ENCODE measurements around the gene HSPB6. TPM values are rescaled to one million over a fixed set of nuclear protein-coding genes. Genes with fewer than 3 reads are reported as not detected.

The HSPB6 gene
- total and polyA plus RNA-seq, 8 donors: 3.4 to 59.8 (median 14.8) TPM

- H3K27ac ChIP-seq: peak overlapping the region; percentile 65 to 85 (median 76)
- TF ChIP-seq, protein P1, sequence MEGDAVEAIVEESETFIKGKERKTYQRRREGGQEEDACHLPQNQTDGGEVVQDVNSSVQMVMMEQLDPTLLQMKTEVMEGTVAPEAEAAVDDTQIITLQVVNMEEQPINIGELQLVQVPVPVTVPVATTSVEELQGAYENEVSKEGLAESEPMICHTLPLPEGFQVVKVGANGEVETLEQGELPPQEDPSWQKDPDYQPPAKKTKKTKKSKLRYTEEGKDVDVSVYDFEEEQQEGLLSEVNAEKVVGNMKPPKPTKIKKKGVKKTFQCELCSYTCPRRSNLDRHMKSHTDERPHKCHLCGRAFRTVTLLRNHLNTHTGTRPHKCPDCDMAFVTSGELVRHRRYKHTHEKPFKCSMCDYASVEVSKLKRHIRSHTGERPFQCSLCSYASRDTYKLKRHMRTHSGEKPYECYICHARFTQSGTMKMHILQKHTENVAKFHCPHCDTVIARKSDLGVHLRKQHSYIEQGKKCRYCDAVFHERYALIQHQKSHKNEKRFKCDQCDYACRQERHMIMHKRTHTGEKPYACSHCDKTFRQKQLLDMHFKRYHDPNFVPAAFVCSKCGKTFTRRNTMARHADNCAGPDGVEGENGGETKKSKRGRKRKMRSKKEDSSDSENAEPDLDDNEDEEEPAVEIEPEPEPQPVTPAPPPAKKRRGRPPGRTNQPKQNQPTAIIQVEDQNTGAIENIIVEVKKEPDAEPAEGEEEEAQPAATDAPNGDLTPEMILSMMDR (IDR thresholded peaks at IDR 0.05): no peak
- FAIRE-seq (no peak), DNase-seq (peak in 5 of 6 donors; percentile 61 to 91 (median 79)), ATAC-seq (peak; percentile 30 to 61 (median 54))
- peaks cover 6 to 15% (median 8%) of the 10 kb centered on the region in 3 donors for H3K4me1 ChIP-seq
- no peaks in the 10 kb centered on the region for H3K27me3 ChIP-seq
- intact Hi-C loops (cut with DNase I): loop anchor here in 1 of 3 donors (2.0 kb wide), 1 partner anchor 21 kb away; no protein-coding TSS in a partner anchor
- H3K4me3 ChIP-seq: peak overlapping the region; percentile 76 to 92 (median 84)
- 2% methylated on average over 52 of the region's 52 CpGs for WGBS, 2 donors
- no peaks in the 10 kb centered on the region for H3K36me3 ChIP-seq
- H3K9me3 ChIP-seq: no peaks in the 10 kb centered on the region
Measured at GRCh38 chr19:35715981-35716800, 40.6 kb downstream of the HSPB6 start.

DNA sequence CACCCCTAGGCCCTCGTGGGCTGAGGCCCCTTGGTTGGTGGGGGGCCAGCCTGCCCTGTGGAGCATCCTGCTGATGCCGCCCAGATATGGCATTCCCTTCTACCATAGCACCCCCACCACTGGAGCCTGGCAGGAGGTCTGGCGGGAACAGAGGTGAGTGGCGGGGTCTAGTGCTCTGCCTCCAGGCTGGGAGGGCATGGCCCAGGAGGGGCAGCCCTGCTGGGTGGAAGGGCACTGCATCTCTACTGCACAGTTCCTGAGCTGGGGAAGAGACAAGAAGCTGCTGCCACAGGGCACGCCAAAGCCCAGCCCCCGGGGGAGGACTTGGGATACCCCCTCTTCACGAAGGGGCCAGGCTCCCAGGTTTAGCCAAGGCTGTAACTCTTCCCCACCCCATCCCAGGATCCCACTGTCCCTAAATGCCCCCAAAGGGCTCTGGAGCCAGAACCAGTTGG, 41.4 kb downstream of the HSPB6 start:
- Histone ChIP-seq H3K9me3 (no peaks in the 10 kb centered on the region), H3K27ac (no peak overlapping the region), H3K36me3 (no peaks in the 10 kb centered on the region), H3K4me1 (peaks cover 6 to 15% (median 8%) of the 10 kb centered on the region in 3 donors), H3K27me3 (no peaks in the 10 kb centered on the region), H3K4me3 (peak overlapping the region in 3 of 4 donors; percentile 76 to 92 (median 83))
- DNase-seq (peak in 2 of 6 donors; percentile 22 to 79), ATAC-seq (no peak), FAIRE-seq (no peak)
- intact Hi-C loops (cut with DNase I): loop anchor here in 1 of 3 donors (2.0 kb wide), 1 partner anchor 21 kb away; no protein-coding TSS in a partner anchor
- TF ChIP-seq, protein P1 (IDR thresholded peaks at IDR 0.05): no peak
- WGBS, 2 donors: 77 to 79% methylated on average over 7 of the region's 7 CpGs

- 77 to 78% methylated on average over 14 of the region's 14 CpGs for WGBS, 2 donors
- no peaks in the 10 kb centered on the region for H3K27me3 ChIP-seq
- H3K4me1 ChIP-seq: peaks cover 6 to 15% (median 8%) of the 10 kb centered on the region in 3 donors
- no peaks in the 10 kb centered on the region for H3K36me3 ChIP-seq
- no peaks in the 10 kb centered on the region for H3K9me3 ChIP-seq
- intact Hi-C loops (cut with DNase I): loop anchor here in 1 of 3 donors (2.0 kb wide), 1 partner anchor 20 kb away; no protein-coding TSS in a partner anchor
- DNase-seq: peak in 3 of 6 donors; percentile 21 to 66 (median 34)
- no peak for ATAC-seq
- TF ChIP-seq, protein P1 (IDR thresholded peaks at IDR 0.05): no peak
- no peak overlapping the region for H3K4me3 ChIP-seq
- FAIRE-seq: no peak
- no peak overlapping the region for H3K27ac ChIP-seq
Measured at GRCh38 chr19:35714601-35715354, 42.1 kb downstream of the HSPB6 start.

DNA sequence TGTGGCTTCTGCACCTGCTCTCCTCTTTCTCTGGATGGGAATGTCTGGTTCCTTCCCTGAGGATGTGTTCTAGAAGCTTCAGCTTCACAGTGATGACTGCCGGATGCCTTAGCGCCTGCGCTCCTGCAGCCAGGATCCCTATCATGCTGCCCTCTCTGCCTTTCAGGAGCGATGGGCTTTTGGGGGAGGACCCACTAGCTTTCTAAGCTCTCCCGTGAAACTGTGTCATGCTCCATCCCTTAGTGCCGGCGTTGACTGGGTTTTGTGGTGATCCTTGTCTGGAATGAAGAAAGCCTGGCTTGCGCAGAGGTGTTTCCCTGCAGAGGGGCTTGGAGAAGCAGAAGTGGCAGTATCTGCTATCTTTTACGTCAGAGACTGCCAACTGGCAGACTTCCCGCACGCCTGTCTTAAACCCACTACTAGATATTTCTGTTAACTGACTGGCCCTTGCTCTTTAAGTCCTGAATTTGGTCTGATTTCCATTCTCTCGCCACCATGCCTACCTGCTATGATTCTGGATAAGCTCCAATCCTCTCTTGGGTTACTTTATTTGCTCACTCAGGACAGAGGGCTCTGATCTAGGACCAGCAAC, 42.8 kb downstream of the HSPB6 start:
- no peak for DNase-seq
- intact Hi-C loops (cut with DNase I): loop anchor here in 1 of 3 donors (2.0 kb wide), 1 partner anchor 19 kb away; no protein-coding TSS in a partner anchor
- TF ChIP-seq, protein P1 (IDR thresholded peaks at IDR 0.05): no peak
- H3K27ac ChIP-seq: no peak overlapping the region
- peaks cover 6 to 9% (median 8%) of the 10 kb centered on the region in 3 donors for H3K4me1 ChIP-seq
- no peak for ATAC-seq
- H3K27me3 ChIP-seq: no peaks in the 10 kb centered on the region
- H3K4me3 ChIP-seq: no peak overlapping the region
- WGBS, 2 donors: 78 to 81% methylated on average over 12 of the region's 12 CpGs
- no peaks in the 10 kb centered on the region for H3K36me3 ChIP-seq
- H3K9me3 ChIP-seq: no peaks in the 10 kb centered on the region
- FAIRE-seq: no peak
